ENCODE results near the gene SEC61A1.

Gene SEC61A1

GRCh38 chr3:128077665-128078064, 25.4 kb downstream of the SEC61A1 start:
- no peak for DNase-seq (ENCODE audit: low spot score)

DNA sequence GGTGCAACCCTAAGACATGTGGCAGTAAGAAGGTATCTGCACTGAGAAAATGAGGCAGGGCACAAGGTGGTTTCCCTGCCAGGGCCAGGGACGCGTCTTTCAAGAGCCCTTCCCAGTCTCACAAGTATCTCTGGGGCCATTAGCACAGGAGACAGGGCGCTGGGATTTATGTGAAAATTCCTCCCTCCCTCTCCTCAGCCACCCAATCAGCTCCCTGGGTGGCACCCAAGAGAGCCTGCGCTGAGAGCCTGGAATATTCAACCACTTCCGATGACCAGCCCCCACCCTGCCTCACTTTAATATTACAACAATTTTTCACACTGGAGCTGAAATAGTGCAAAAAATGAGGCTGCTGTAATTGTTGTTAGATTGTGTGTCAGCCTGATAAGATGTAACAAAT, 26.1 kb downstream of the SEC61A1 start:
- no peak for DNase-seq (ENCODE audit: low spot score)

DNA sequence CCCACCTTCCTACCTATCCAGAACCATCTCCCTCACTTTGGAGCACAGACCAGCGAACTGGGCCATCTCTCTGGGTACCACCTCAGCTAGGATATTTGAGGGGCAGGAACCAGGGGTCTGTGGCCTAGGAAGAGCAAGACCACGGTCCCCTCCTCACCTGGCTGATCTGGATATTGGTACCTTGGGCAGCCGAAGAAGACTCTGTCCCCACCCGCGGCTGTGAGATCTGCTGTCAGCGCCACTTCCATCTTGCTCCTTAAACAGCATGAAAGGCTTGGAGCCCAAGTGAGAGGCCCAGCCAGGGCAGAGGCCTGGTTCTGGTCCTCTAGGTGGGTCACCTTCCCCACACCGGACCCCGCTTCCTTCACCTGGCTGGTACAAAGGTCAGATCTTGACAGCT, 26.6 kb downstream of the SEC61A1 start:
- DNase-seq (ENCODE audit: low spot score), result no peak

DNA sequence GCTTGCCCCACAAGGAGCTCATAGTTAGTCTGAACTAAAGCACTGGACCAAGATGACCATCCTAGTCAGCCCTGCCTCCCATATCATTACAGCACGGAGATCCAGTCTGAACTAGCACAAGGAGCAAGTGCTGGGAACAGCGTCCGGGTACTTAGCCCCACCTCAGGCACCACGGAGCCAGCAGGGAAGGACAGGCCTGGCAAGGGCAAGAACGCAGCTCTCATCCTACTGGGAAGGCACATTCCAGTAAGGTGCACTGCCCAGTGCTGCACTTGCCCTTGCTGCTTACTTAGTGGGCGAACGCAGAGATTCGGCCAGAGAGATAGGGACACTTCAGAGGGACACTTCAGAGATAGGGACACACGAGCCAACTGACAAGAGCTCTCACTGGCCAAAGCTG, 27.6 kb downstream of the SEC61A1 start:
- no peak for DNase-seq (ENCODE audit: low spot score)

DNA sequence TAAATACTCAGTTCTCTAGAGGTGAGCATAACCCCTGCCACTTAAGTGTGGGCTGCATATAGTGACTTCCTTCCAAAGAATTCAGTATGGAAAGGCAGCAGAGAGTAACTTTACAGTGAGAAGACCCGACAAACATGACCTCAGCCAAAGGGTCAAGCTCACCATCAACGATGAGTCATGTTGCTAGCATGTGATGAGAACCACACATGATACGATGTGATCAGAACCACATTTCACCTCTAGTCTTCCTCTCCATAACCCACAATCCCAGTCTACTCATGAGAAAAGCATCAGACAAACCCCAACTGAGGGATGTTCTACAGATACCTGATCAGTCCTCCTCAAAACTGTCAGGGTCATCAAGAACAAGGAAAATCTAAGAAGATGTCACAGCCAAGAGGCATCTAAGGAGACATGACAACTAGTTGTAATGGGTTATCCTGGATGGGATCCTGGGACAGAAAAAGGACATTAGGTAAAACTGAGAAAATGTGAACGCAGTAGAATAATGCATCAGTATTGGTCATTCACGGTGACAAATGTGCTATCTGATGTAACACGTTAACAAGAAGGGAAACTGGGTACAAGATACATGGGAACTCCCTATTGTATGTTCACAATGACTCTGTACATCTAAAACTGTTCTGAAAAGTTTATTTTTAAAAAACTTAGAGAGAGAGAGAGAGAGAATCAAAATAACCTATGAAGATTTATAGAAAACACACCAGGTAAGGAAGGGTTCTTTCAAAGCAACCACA, 28.3 kb downstream of the SEC61A1 start:
- DNase-seq (ENCODE audit: low spot score), result peak; percentile 83

GRCh38 chr3:128081226-128081625, 29.0 kb downstream of the SEC61A1 start:
- DNase-seq (ENCODE audit: low spot score), result no peak

- peak; percentile 71 for DNase-seq (ENCODE audit: low spot score)
Observed at GRCh38 chr3:128081846-128082245, 29.6 kb downstream of the SEC61A1 start.

- DNase-seq (ENCODE audit: low spot score), result no peak
Observed at GRCh38 chr3:128082546-128082945, 30.3 kb downstream of the SEC61A1 start.

DNA sequence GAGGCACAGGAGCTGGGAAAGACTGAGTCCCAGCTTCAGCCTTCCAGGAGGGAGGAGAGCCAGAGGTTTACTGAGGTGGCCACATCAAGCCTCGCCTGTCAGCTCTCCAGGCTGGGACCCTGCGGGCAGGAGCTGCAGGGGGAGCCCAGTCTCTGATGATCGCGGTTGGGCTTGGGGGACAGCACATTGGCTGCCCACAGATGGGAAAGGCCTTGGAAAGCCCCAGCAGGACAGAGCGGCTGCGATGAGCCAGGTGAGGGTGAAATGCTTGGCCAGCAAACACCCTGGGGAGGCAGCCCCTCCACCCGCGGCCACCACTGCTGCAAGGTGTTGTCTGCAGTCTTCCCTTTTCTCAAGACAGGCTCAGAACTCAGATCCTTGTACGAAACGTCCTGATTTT, 31.2 kb downstream of the SEC61A1 start:
- DNase-seq (ENCODE audit: low spot score), result no peak

GRCh38 chr3:128083980-128084674, 31.9 kb downstream of the SEC61A1 start:
- DNase-seq (ENCODE audit: low spot score), result no peak

GRCh38 chr3:128084675-128085021, 32.4 kb downstream of the SEC61A1 start:
- no peak for DNase-seq (ENCODE audit: low spot score)

DNA sequence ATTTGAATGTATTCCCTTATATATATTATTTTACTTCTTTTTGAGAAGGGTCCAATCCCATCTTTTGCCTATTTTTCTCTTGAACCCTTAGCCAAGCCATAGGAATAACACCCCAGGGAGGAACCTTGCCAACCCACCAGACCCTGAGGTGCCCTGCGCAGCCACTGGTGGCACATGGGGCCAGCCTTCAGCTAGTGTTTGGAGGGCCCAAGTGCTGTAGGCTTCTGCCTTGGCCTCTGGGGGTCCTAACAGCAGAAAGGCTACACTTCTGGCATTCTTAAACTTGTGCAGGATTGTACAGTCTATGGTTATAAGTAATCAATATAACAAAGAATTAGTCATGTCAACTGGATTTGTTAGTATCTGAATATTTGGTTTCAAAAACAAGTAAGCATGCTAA, 36.9 kb downstream of the SEC61A1 start:
- DNase-seq (ENCODE audit: low spot score), result no peak

- no peak for DNase-seq (ENCODE audit: low spot score)
Observed at GRCh38 chr3:128091586-128091985, 39.3 kb downstream of the SEC61A1 start.

GRCh38 chr3:128094295-128095151, 42.3 kb downstream of the SEC61A1 start:
- DNase-seq (ENCODE audit: low spot score), result no peak

- peak; percentile 90 for DNase-seq (ENCODE audit: low spot score)
Observed at GRCh38 chr3:128095222-128095703, 43.0 kb downstream of the SEC61A1 start.

GRCh38 chr3:128098234-128098633, 46.0 kb downstream of the SEC61A1 start:
- no peak for DNase-seq (ENCODE audit: low spot score)

GRCh38 chr3:128100161-128100560, 47.9 kb downstream of the SEC61A1 start:
- no peak for DNase-seq (ENCODE audit: low spot score)

- DNase-seq (ENCODE audit: low spot score), result no peak
Observed at GRCh38 chr3:128100638-128101037, 48.4 kb downstream of the SEC61A1 start.

GRCh38 chr3:128103136-128103676, 51.0 kb downstream of the SEC61A1 start:
- DNase-seq (ENCODE audit: low spot score), result no peak

- DNase-seq (ENCODE audit: low spot score), result no peak
Observed at GRCh38 chr3:128107834-128108233, 55.6 kb downstream of the SEC61A1 start.

DNA sequence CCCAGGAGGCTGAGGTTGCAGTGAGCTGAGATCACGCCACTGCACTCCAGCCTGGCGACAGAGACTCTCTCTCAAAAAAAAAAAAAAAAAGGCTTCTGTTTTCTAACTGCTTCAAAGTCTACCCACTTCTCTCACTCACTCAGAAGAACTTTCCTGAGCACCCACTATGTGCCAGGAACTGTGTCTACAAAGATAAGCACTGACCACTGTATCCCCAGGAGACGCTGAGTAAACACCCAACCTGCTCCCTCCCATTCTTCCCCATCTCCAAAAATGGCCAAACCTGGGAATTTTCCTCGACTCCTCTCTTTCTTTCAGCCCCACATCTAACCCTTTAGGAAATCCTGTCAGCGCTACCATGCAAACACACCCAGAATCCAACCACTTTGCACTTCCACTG, 58.9 kb downstream of the SEC61A1 start:
- DNase-seq (ENCODE audit: low spot score), result no peak

DNA sequence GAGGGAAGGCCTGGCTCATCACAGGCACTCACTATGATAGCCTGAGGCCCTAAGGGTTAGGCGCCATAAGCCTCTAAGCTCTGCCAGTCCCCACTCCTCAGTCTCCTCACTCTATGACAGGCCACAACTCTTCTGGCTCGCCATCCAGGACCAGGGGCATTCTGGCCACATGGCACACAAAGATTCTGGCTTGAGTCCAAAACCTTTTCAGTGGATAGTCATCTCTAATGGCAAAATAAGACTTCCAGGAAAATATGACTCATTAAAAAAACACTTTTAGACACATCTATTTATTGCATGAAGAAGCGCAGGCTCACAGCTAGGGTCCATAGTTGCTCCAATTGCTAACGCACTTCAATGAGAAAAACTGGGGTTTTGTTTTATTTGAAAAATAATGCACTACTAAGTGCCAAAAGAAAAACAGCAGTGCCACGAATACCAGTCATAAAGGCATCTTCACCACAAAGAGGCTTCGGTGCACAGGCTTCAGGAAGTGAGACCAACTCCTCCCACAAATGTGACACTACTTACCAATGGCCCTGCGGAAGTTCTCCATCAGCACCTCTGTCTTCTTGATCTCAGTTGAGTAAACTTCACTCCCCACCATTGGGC, 60.2 kb downstream of the SEC61A1 start:
- DNase-seq (ENCODE audit: low spot score), result peak; percentile 55
